Measurements from ENCODE around the gene LACTBL1. TPM values are rescaled to one million over a fixed set of nuclear protein-coding genes. Genes with fewer than 3 reads are reported as not detected.
"Not testable (repeated sequence)": the region's sequence is repeated elsewhere in the genome, so short reads cannot be mapped to it uniquely, and the experiment has no call there.

LACTBL1 gene, protein sequence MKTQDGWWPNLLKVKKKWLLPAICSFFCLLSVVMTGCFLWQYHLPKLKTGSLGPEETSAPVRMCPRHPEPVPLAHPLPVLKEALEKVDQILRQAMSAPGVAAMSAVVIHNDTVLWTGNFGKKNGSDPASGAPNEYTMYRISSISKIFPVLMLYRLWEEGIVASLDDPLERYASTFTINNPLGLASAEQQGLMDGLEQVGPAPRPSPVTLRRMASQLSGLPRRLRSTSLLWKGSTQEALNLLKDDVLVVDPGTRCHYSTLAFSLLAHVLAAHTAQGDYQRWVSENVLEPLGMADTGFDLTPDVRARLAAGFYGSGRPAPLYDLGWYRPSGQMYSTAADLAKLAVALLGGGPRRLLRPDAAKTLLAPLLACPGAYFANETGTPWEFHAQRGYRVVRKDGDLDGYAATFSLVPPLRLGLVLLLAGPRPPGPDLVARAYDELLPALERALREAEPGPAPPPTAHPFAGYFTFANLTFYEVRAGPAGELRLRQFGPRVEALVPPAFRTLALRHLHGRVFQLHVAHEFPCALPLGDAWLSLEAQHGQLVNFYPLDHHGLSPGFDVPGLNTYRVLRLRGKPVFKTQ
- not detected for total RNA-seq

DNA sequence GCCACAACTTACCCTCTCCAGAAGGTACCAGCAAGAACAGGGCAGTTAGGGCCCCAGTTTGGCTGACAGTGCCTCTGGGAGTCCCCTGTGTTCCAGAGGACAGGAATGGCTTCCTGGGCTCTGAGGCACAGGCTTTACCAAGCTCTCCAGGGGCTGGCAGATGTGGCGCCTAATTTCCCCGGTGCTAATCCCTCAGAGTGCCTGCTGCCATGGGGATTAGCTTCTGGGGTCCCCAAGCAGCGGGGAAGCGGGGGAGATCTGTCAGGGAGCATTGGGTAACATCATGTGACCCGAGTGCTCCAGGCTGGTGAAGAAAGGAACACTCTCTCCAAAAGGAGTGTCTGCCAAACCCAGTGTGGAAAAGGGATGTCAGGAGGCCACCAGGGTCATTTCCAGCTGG is at the start of gene LACTBL1:
Gene LACTBL1 (minus strand): TSS at position 107 of the 400 bp plus-strand sequence. CDS start 550 bp downstream, outside the sequence.
- intact Hi-C loops (cut with DNase I) = no loop called here
- no peak for ATAC-seq
- DNase-seq (ENCODE audit: low spot score) = no peak

DNA sequence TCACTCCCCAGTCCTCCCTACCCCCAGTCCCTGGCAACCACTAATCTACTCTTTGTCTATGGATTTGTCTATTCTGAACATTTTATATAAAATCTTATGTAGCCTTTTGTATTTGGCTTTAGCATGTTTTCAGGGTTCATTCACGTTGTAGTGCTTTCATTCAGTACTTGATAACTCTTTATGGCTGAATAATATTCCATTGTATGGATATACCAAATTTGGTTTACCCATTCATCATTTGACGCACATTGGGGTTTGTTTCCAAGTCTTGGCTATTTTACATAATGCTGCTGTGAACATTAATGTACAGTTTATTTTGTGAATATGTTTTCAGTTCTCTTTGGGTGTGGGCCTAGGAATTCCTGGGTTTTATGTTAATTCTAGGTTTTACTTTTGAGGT is 49.2 kb upstream of the LACTBL1 start:
- no peak for DNase-seq (ENCODE audit: low spot score)
- intact Hi-C loops (cut with DNase I) = no loop called here
- no peak for ATAC-seq

DNA sequence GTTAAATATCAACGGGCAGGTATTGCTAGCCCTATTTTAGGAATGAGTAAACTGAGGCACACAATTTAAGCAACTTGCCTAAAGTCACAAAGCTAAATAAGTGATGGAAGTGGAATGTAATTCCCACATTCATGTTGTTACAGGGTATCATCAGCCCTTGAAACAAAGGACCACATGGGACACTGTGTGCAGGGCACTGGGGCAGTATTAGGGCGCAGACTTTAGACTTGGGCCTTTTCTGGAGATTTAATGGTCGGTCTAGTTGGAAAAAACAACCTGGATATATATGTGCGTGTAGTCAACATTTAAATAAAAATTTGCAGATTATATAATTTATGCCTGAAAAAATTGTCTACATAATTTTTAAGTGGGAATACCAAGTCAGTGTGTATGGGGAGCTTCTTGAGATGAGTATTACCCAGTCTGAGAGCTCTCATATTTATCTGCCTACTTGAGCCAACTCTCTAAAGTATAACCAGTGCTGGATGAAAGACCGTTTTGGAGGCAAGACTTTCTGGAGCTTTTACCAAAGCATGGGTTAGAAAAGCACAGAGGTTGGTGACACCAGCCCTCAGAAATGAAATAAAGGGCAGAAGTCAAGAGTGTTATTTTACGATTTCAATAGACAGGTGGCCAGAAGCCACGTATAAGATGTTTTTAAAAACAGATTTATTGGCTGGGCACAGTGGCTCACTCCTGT is 48.2 kb upstream of the LACTBL1 start:
- ATAC-seq = no peak
- intact Hi-C loops (cut with DNase I) = no loop called here
- no peak for DNase-seq (ENCODE audit: low spot score)

DNA sequence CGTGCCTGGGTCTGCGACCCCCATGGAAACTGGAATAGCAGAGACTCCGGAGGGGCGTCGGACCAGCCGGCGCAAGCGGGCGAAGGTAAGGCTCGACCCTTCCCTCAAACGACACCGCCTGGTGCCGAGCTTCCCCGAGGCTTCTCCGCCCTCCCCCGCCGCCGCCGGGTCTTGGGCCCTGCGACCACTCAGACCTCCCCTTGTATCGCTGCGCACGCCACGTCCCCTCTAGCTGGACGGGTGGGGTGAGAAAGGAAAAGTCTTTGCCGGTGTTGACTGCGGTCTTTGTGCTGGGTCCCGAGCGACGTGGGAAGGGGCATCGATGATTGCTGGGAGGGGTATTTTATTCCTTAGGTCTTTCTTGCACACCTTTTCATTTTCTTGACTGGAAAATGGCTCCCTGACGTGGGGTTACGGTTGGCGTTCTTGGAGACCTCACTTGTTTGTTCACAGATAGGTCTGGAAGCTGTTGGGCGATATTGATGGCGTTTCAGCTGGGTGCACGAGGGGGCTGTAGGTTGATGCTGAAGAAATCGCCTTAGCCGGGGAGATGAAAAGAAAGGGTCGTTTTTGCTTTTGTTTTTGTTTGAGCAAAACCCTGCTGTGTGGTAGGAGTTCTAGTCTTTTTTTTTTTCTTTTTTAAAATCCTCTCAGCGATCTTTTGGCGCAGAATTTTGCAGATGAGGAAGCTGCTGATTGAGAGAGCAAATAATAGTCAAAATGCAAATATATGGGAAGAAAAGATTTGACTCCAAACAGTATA is 47.4 kb upstream of the LACTBL1 start:
- peak; percentile 21 for ATAC-seq
- intact Hi-C loops (cut with DNase I) = no loop called here
- peak; percentile 64 for DNase-seq (ENCODE audit: low spot score)

DNA sequence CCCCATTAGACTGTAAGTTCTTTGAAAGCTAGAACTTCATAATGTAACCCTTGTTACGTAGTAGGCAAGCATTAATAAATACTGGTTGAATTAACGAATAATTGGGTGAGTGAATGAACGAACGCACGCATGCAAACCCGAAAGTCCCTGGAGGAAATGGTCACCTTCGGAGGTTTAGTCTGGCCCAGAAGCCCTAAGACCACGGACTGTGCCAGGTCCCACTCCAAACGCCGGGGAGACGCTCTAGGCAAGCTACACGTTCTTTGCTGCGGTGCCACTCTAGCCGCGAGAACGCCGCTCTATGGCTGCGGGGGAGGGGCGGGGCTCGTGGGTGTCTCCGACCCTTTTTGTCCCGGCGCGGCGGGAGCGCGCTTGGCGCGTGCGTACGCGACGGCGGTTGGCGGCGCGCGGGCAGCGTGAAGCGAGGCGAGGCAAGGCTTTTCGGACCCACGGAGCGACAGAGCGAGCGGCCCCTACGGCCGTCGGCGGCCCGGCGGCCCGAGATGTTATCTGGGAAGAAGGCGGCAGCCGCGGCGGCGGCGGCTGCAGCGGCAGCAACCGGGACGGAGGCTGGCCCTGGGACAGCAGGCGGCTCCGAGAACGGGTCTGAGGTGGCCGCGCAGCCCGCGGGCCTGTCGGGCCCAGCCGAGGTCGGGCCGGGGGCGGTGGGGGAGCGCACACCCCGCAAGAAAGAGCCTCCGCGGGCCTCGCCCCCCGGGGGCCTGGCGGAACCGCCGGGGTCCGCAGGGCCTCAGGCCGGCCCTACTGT is 46.6 kb upstream of the LACTBL1 start, which contains the start of gene KDM1A:
Gene KDM1A (plus strand): TSS at position 375 of the 769 bp plus-strand sequence. CDS start 129 bp downstream, at position 504.
- DNase-seq (ENCODE audit: low spot score) = peak; percentile 97
- ATAC-seq = peak; percentile 99
- intact Hi-C loops (cut with DNase I) = no loop called here

DNA sequence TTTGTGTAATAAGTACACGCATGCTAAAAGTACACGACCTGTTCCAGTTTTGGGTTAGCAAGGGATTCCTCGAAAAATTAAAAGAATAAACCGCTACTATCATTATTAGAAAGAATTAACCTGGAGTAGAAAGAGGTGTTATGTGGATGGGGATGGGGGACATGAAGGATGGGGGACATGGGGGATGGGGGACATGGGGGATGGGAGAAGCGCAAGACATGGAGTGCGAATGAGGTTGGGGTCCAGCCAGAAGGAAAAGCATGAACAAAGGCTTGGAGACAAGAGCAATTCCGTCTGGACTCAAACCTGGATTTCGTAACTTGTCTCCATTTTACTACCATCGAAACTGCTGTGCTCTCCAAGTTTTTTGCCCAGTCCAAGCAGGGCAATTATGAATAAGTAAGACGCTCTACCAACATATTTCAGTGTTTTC is 46.0 kb upstream of the LACTBL1 start:
- ATAC-seq = peak; percentile 31
- intact Hi-C loops (cut with DNase I) = no loop called here
- DNase-seq (ENCODE audit: low spot score) = no peak

DNA sequence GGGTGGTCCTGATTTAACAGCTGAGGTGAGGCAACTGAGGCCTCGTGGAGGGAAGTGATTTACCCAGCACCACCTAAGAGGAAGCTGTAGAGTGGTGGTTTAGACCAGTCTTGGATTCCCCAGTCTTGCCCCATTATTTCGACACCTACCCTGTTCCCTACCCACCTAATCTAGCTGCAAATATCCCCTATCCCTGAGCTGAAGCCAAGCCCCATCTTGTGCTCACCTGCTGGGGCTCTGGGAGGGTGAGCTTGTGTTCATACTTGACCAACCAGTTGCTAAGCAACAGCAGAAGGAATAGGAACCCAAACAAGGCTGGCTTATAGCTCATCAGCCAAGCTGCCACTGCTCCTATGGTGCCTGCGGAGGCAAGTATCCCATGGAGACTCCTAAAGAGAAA is 41.0 kb upstream of the LACTBL1 start:
- intact Hi-C loops (cut with DNase I) = no loop called here
- DNase-seq (ENCODE audit: low spot score) = no peak
- no peak for ATAC-seq

DNA sequence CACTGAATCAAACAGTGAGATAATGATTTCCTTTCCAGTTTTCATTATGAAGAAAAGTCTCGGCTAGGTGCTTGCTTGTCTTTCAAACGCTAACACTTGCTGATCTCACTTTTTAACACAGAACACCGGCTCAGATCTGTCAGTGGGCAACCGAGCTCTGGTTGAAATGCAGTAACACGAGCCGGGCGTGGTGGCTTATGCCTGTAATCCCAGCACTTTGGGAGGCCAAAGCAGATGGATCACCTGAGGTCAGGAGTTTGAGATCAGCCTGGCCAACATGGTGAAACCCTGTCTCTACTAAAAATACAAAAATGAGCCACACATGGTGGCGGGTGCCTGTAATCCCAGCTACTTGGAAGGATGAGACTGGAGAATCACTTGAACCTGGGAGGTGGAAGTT is 37.4 kb upstream of the LACTBL1 start:
- intact Hi-C loops (cut with DNase I); DNase-seq (ENCODE audit: low spot score); ATAC-seq: not testable (repeated sequence)

DNA sequence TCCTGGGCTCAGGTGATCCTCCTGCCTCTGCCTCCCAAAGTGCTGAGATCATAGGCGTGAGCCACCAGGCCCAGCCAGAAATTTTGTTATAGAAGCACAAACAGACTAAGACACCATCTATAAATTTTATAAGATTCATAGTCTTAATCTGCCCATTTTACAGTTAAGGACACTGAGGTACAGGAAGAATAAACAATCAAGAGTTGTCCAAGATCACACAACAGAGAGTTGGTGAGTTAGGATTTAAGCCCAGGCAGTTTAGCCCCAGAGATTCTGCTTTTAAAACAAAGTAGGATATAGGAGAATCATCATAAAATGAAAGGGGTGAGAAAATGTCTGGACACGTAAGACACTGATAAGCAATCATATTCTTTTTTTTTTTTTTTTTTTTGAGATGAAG is 36.2 kb upstream of the LACTBL1 start:
- intact Hi-C loops (cut with DNase I) = no loop called here
- ATAC-seq (no peak), DNase-seq (ENCODE audit: low spot score) (no peak)

DNA sequence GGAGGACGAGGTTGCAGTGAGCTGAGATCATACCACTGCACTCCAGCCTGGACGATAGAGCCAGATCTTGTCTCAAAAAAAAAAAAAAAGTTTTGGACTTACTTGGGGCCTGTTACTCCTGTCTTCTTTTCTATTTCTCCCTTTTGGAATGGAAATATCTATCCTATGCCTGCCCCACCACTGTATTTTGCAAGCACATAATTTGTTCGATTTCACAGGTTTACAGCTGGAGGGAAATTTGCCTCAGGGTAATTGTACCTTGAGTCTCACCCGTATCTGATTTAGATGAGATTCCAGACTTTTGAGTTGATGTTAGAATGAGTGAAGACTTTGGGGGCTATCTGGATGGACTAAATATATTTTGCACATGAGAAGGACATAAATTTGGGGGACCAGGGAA is 34.4 kb upstream of the LACTBL1 start:
- ATAC-seq = no peak
- no peak for DNase-seq (ENCODE audit: low spot score)
- intact Hi-C loops (cut with DNase I) = no loop called here

DNA sequence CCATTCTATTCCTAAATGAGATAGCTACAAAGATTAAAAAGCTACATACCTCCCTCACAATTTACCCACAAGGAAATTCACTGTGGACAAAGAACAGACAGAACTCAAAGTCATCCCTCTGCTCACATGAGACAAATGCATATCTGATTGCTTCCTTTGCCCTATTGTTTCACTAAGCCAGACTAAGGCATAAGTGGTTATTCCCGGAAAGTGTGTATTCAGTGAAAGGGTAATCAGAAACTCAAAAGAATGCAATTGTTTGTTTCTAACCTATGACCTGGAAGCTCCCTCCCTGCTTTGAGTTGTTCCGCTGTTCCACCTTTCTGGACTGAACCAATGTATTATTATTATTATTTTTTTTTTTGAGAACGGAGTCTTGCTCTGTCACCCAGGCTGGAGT is 32.1 kb upstream of the LACTBL1 start:
- intact Hi-C loops (cut with DNase I); ATAC-seq; DNase-seq (ENCODE audit: low spot score): not testable (repeated sequence)

DNA sequence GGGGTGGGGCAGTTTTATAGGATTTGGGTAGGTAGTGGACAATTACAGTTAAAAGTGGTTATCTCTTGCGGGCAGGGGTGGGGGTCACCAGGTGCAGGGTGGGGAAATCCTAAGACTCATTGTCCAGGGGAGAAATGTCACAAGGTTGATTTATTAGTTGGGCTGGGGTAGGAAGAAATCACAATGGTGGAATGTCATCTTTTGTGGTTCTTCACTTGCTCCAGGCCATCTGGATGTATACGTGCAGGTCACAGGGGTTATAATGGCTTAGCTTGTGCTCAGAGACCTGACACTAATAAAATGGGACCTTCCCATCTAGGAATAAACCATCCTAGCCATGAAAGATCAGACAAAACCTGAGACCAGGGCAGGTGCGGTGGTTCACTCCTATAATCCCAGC is 31.4 kb upstream of the LACTBL1 start:
- no peak for DNase-seq (ENCODE audit: low spot score)
- no peak for ATAC-seq
- intact Hi-C loops (cut with DNase I) = no loop called here

DNA sequence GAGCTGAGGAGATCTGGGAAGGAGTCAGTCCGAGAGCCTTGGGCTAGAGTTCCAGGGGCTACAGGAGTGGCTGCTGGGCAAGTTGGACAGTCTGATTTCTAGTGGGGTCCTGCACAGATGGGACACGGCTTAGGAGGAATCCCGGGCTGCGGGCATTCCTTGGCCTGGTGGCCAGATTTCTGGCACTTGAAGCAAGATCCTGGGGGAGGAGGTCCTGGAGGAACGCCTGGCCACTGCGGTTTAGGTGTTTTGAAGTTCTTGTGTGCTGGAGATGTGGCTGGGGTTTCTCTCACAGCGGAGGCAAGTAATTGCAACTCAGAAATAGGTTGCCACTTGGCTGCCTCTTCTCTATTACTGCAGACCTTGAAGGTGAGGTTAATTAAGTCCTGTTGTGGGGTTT is 29.6 kb upstream of the LACTBL1 start:
- DNase-seq (ENCODE audit: low spot score); intact Hi-C loops (cut with DNase I); ATAC-seq: not testable (repeated sequence)

DNA sequence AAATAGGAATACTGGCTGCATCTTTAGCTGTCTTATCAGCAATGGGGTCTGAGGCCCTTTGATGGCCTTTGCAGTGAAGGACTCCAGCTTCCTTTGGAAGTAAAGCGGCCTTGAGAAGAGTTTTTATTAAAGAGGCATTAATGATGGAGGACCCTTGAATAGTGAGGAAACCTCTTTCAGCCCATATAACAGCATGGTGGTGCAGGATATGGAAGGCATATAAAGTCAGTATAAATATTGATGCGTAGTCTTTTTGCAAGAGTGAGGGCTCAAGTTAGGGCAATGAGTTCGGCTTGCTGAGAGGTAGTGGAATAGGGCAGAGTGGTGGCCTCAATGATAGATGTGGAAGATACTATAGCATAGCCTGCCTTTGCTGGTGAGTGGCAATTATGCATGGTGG is 27.5 kb upstream of the LACTBL1 start:
- intact Hi-C loops (cut with DNase I); DNase-seq (ENCODE audit: low spot score); ATAC-seq: not testable (repeated sequence)

DNA sequence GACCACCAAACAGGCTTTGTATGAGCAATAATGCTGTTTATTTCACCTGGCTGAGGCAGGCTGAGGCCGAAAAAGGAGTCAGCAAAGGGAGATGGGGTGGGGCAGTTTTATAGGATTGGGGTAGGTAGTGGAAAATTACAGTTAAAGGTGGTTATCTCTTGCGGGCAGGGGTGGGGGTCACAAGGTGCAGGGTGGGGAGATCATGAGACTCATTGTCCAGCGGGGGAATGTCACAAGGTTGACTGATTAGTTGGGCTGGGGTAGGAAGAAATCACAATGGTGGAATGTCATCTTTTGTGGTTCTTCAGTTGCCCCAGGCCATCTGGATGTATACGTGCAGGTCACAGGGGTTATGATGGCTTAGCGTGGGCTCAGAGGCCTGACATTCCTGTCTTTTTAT is 24.9 kb upstream of the LACTBL1 start:
- DNase-seq (ENCODE audit: low spot score); intact Hi-C loops (cut with DNase I); ATAC-seq: not testable (repeated sequence)

DNA sequence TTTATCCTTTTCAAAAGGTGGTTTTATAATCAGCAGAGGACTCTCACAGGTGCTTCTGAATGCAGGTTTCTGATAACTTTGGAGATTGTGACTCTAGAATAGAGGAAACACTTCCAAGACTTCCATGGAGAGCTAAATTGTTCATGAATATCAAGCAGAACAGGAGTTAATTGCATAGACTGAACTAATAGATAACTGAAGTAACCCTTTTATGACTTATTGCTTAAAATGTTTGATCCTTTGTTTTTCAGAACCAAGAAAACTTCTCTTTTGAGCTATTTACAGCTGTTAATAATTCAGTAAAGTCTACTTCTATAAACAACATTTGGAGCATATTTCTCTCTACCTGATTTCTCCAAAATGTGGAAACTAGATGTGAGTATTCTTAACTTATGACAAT is 23.1 kb upstream of the LACTBL1 start:
- intact Hi-C loops (cut with DNase I) = no loop called here
- no peak for ATAC-seq
- DNase-seq (ENCODE audit: low spot score) = no peak

DNA sequence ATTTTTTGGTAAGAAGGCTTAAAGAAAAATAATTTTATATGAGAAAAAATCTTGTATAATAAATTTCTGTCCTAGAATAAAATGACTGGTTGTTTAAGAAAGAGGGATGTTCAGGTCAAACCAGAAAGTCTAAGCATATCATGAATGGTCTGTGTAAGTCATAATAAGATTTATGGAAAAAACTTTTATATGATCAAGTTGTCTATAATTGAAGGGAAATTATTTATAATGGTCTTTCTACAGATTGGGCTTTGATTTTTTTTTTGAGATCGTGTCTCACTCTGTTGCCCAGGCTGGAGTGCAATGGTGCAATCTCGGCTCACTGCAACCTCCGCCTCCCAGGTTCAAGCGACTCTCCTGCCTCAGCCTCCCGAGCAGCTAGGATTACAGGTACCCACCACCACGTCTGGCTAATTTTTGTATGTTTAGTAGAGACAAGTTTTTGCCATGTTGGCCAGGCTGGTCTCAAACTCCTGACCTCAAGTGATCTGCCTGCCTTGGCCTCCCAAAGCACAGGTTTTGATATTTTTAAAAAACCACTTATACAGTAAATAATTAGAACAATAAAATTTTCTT is 20.6 kb upstream of the LACTBL1 start:
- DNase-seq (ENCODE audit: low spot score); intact Hi-C loops (cut with DNase I); ATAC-seq: not testable (repeated sequence)

DNA sequence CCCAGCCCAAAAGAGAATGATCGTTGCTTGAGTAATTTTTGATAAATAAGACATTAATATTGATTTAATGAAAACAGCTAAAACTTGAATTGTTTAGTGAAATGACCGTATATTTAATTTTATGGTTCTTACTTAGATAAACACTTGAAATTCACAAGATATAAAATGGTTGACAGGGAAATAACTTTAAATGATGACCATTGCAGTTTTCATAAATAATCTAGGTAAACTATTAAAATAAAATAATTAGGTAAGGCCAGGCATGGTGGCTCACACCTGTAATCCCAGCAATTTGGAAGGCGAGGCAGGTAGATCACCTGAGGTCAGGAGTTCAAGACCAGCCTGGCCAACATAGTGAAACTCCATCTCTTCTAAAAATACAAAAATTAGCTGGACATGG is 19.7 kb upstream of the LACTBL1 start:
- DNase-seq (ENCODE audit: low spot score); intact Hi-C loops (cut with DNase I); ATAC-seq: not testable (repeated sequence)
